ENCODE measurements around the gene RWDD1. TPM values are rescaled to one million over a fixed set of nuclear protein-coding genes. Genes with fewer than 3 reads are reported as not detected.

The RWDD1 gene
- polyA plus RNA-seq, 1 experiment = 22.5 TPM

DNA sequence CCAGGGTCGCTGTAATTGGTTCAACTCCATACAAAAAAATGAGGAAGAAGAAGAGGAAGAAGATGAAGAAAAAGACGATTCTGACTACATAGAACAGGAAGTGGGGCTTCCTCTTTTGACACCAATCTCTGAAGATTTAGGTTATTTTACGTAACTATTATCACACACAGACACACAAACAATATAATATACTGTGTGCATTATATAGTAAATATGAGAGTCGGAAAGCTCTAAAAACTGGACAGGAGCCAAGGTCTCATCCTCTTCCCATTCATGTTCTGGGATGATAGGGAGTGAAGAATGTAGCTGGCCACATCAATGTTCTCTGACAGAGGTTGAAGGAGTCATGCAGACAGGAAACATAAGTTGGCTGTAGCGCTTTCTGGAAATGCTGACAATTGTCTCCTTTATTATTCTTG lies 58.3 kb downstream of the RWDD1 start:
- TF ChIP-seq, protein P1, sequence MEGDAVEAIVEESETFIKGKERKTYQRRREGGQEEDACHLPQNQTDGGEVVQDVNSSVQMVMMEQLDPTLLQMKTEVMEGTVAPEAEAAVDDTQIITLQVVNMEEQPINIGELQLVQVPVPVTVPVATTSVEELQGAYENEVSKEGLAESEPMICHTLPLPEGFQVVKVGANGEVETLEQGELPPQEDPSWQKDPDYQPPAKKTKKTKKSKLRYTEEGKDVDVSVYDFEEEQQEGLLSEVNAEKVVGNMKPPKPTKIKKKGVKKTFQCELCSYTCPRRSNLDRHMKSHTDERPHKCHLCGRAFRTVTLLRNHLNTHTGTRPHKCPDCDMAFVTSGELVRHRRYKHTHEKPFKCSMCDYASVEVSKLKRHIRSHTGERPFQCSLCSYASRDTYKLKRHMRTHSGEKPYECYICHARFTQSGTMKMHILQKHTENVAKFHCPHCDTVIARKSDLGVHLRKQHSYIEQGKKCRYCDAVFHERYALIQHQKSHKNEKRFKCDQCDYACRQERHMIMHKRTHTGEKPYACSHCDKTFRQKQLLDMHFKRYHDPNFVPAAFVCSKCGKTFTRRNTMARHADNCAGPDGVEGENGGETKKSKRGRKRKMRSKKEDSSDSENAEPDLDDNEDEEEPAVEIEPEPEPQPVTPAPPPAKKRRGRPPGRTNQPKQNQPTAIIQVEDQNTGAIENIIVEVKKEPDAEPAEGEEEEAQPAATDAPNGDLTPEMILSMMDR (IDR thresholded peaks at IDR 0.05; ENCODE audit: insufficient read depth, low read depth, low read length) = no peak
- Histone ChIP-seq H3K36me3 (ENCODE audit: control insufficient read depth, insufficient read depth, low read length) (0 out of 2 replicates have a peak, but pooled peaks cover 2% of the 10 kb centered on the region), H3K4me3 (ENCODE audit: low read depth, low read length) (no peak overlapping the region), H3K27me3 (ENCODE audit: control insufficient read depth, insufficient read depth, low read length) (no peaks in the 10 kb centered on the region)
- ChIA-PET CTCF (interaction anchor here (1.1 to 1.3 kb wide), 2 partner anchors 13 to 17 kb away, joined by 3 read pairs; partner anchors contain the start of gene RSPH4A), POLR2A (no interaction called here)
- no peak for DNase-seq (ENCODE audit: low read depth)

DNA sequence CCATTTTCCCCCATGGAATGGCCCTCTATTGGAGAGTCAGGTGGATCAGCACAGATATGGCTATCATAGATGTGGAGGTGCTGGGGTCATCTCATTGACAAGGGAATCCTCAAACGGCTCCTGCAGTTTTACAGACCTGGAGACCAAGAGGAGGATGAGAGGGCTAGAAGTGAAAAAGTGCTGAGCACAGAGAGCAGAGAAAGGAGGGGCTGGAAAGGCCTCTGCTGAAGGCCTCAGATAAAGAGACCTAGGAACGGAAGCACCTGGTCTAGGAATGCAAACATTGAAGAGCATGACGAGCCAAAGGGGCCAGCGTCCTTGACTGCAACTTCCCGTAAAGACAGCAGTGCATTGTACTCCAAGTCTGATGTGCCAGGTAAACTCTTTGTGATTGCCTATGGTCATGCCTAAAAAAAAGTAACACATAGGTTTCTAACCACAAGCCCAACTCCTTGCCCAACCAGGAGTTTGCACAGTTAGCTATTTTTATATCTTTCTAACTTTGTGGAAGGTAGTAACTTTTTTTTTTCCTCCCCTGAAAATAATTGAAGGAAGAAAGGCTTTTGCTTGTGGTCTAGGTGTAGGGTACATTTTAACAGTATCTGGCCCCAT lies 60.2 kb downstream of the RWDD1 start:
- no peaks in the 10 kb centered on the region for H3K27me3 ChIP-seq (ENCODE audit: control insufficient read depth, insufficient read depth, low read length)
- TF ChIP-seq, protein P1 (IDR thresholded peaks at IDR 0.05; ENCODE audit: insufficient read depth, low read depth, low read length) = no peak
- CTCF ChIA-PET = no interaction called here
- POLR2A ChIA-PET = no interaction called here
- no peak overlapping the region for H3K4me3 ChIP-seq (ENCODE audit: low read depth, low read length)
- H3K36me3 ChIP-seq (ENCODE audit: control insufficient read depth, insufficient read depth, low read length) = 0 out of 2 replicates have a peak, but pooled peaks cover 2% of the 10 kb centered on the region
- no peak for DNase-seq (ENCODE audit: low read depth)

DNA sequence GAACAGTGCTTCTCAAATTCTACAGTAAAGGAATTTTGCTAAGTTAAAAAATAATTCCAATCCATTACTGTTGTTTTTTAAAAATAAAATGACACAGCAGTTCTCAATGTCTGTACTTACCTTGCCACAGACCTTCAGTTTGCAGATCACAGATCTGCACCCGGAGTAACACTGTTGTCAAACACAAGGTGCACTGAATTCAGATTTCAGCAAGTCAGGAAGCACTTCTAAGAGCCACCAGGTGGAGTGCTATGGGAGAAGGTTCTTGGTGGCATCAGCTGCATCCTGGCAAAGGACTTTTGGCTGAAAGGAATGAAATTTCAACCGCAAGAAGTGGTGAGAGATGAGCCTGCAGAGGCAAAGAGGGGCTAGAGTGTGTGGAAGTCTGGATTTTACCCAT lies 62.4 kb downstream of the RWDD1 start:
- Histone ChIP-seq H3K27me3 (ENCODE audit: control insufficient read depth, insufficient read depth, low read length) (no peaks in the 10 kb centered on the region), H3K4me3 (ENCODE audit: low read depth, low read length) (no peak overlapping the region), H3K36me3 (ENCODE audit: control insufficient read depth, insufficient read depth, low read length) (0 out of 2 replicates have a peak, but pooled peaks cover 2% of the 10 kb centered on the region)
- TF ChIP-seq, protein P1 (IDR thresholded peaks at IDR 0.05; ENCODE audit: insufficient read depth, low read depth, low read length) = peak; percentile 18; the same call in 1 of the 2 replicates
- DNase-seq (ENCODE audit: low read depth) = no peak
- ChIA-PET POLR2A (no interaction called here), CTCF (no interaction called here)

Other genes starting within 250 kb of the RWDD1 start
- 82.1 and 109 TPM in 2 replicates for gene DSE, start 200.6 kb upstream of the RWDD1 start, polyA plus RNA-seq (2011; rRNA removed)
- 0.75 and 0.78 TPM in 2 replicates for gene CALHM6, start 110.1 kb upstream of the RWDD1 start, polyA plus RNA-seq (2011; rRNA removed)
- gene CALHM5, start 59.9 kb upstream of the RWDD1 start, polyA plus RNA-seq (2011; rRNA removed) = 4.4 and 6.6 TPM in 2 replicates
- 0.04 and 0.17 TPM in 2 replicates for gene TRAPPC3L, start 25.8 kb upstream of the RWDD1 start, polyA plus RNA-seq (2011; rRNA removed)
- gene CALHM4, start 17.8 kb upstream of the RWDD1 start, polyA plus RNA-seq (2011; rRNA removed) = not detected in 2 replicates
- 0.09 and 0.13 TPM in 2 replicates for gene RSPH4A, start 45.0 kb downstream of the RWDD1 start, polyA plus RNA-seq (2011; rRNA removed)
- 4.4 and 6.3 TPM in 2 replicates for gene ZUP1, start 97.3 kb downstream of the RWDD1 start, polyA plus RNA-seq (2011; rRNA removed)
- gene KPNA5, start 109.7 kb downstream of the RWDD1 start, polyA plus RNA-seq (2011; rRNA removed) = 1.6 and 4.4 TPM in 2 replicates
- gene FAM162B, start 194.2 kb downstream of the RWDD1 start, polyA plus RNA-seq (2011; rRNA removed) = 6.4 and 9.9 TPM in 2 replicates